Activated naive CD4-positive, alpha-beta T cell treated with anti-CD3 and anti-CD28 coated beads for 36 hours (primary cell): ENCODE results near the gene KIF16B. TPM values are rescaled to one million over a fixed set of nuclear protein-coding genes. Genes with fewer than 3 reads are reported as not detected.
"Not testable (repeated sequence)": the region's sequence is repeated elsewhere in the genome, so short reads cannot be mapped to it uniquely, and the experiment has no call there.

ENCODE experiments used
- CTCF ChIA-PET: fragments of 350-600 bp; sonication (Branson Sonifier 250); formaldehyde crosslinking; loops from one replicate; lab custom pipeline; 2021; ENCODE audit warnings: antibody characterized with exemption; lab: Charles Lee
- DNase-seq: peaks from one replicate; pipeline ENCODE4 v3.0.0-alpha.2; 2020
- H3K27ac Mint-ChIP-seq: one replicate; pipeline ENCODE4 v1.8.0; 2021; ENCODE audit warnings: mild to moderate bottlenecking, mixed read lengths
- H3K27me3 Mint-ChIP-seq: one replicate; pipeline ENCODE4 v1.8.0; 2021; ENCODE audit warnings: low read depth, mixed read lengths
- H3K36me3 Mint-ChIP-seq: one replicate; pipeline ENCODE4 v1.8.0; 2021; ENCODE audit warnings: low read depth, mixed read lengths
- H3K4me1 Mint-ChIP-seq: one replicate; pipeline ENCODE4 v1.8.0; 2021; ENCODE audit warnings: low read depth, mixed read lengths
- H3K4me3 Mint-ChIP-seq: one replicate; pipeline ENCODE4 v1.8.0; 2021; ENCODE audit warnings: mild to moderate bottlenecking, moderate library complexity, mixed read lengths
- H3K9me3 Mint-ChIP-seq: one replicate; pipeline ENCODE4 v1.8.0; 2021; ENCODE audit warnings: mixed read lengths
- intact Hi-C: fragments of 100-400 bp; cut with micrococcal nuclease; formaldehyde crosslinking; loops from one replicate; pipeline ENCODE4 v1.15.1; 2023
- total RNA-seq, 2 experiments: library from RNA; stranded (reverse); gene quantifications; one replicate each; pipeline ENCODE4 v1.2.3, GENCODE V29; 2021

Gene KIF16B
- total RNA-seq, 2 experiments from 2014 or later, result 5.1 to 5.6 TPM

- CTCF ChIA-PET, result no interaction called here
These were observed 38.6 kb upstream of the KIF16B start for GRCh38 chr20:16611817-16612216.

GRCh38 chr20:16609066-16609465 lies 35.8 kb upstream of the KIF16B start:
- intact Hi-C loops, result no loop called here
- Mint-ChIP-seq H3K9me3 (no peaks in the 10 kb centered on the region), H3K27me3 (peaks cover 2% of the 10 kb centered on the region), H3K27ac (no peak overlapping the region), H3K4me3 (no peak overlapping the region), H3K36me3 (no peaks in the 10 kb centered on the region), H3K4me1 (no peaks in the 10 kb centered on the region)
- CTCF ChIA-PET, result no interaction called here
- DNase-seq, result no peak

More at GRCh38 chr20:16611817-16612216, 38.6 kb upstream of the KIF16B start:
- no peaks in the 10 kb centered on the region for H3K36me3 Mint-ChIP-seq
- peaks cover 2% of the 10 kb centered on the region for H3K27me3 Mint-ChIP-seq
- H3K27ac Mint-ChIP-seq, result no peak overlapping the region
- no peak for DNase-seq
- peaks cover 4% of the 10 kb centered on the region for H3K9me3 Mint-ChIP-seq
- H3K4me1 Mint-ChIP-seq, result no peaks in the 10 kb centered on the region
- intact Hi-C loops, result no loop called here
- H3K4me3 Mint-ChIP-seq, result no peak overlapping the region

- CTCF ChIA-PET, result no interaction called here
- no peaks in the 10 kb centered on the region for H3K4me1 Mint-ChIP-seq
These were observed 35.0 kb upstream of the KIF16B start for GRCh38 chr20:16608277-16608650.

GRCh38 chr20:16607364-16608276 lies 34.4 kb upstream of the KIF16B start:
- intact Hi-C loops, result no loop called here
- DNase-seq, result no peak
- CTCF ChIA-PET, result no interaction called here
- no peaks in the 10 kb centered on the region for H3K4me1 Mint-ChIP-seq
- peaks cover 2% of the 10 kb centered on the region for H3K27me3 Mint-ChIP-seq
- H3K9me3 Mint-ChIP-seq, result no peaks in the 10 kb centered on the region
- no peaks in the 10 kb centered on the region for H3K36me3 Mint-ChIP-seq
- no peak overlapping the region for H3K27ac Mint-ChIP-seq
- no peak overlapping the region for H3K4me3 Mint-ChIP-seq

More at GRCh38 chr20:16608277-16608650, 35.0 kb upstream of the KIF16B start:
- Mint-ChIP-seq H3K4me3 (no peak overlapping the region), H3K27me3 (peaks cover 2% of the 10 kb centered on the region), H3K9me3 (no peaks in the 10 kb centered on the region), H3K27ac (no peak overlapping the region), H3K36me3 (no peaks in the 10 kb centered on the region)
- DNase-seq, result no peak
- intact Hi-C loops, result no loop called here

GRCh38 chr20:16606468-16607070 lies 33.3 kb upstream of the KIF16B start:
- intact Hi-C loops, result no loop called here
- H3K27me3 Mint-ChIP-seq, result peaks cover 3% of the 10 kb centered on the region
- H3K4me3 Mint-ChIP-seq, result no peak overlapping the region
- DNase-seq, result no peak
- no peaks in the 10 kb centered on the region for H3K36me3 Mint-ChIP-seq
- H3K4me1 Mint-ChIP-seq, result no peaks in the 10 kb centered on the region
- CTCF ChIA-PET, result no interaction called here
- no peak overlapping the region for H3K27ac Mint-ChIP-seq
- H3K9me3 Mint-ChIP-seq, result no peaks in the 10 kb centered on the region

- Mint-ChIP-seq H3K4me3 (no peak overlapping the region), H3K4me1 (peaks cover 7% of the 10 kb centered on the region), H3K27me3 (peaks cover 10% of the 10 kb centered on the region), H3K36me3 (no peaks in the 10 kb centered on the region), H3K9me3 (no peaks in the 10 kb centered on the region), H3K27ac (no peak overlapping the region)
- CTCF ChIA-PET, result no interaction called here
- DNase-seq, result no peak
- intact Hi-C loops, result no loop called here
These were observed 27.8 kb upstream of the KIF16B start for GRCh38 chr20:16601047-16601446.

- H3K27me3 Mint-ChIP-seq, result peaks cover 10% of the 10 kb centered on the region
- H3K4me1 Mint-ChIP-seq, result peaks cover 7% of the 10 kb centered on the region
- CTCF ChIA-PET, result no interaction called here
- intact Hi-C loops, result loop anchor here (1.0 kb wide), 1 partner anchor 24 kb away; no protein-coding TSS in a partner anchor
- no peak overlapping the region for H3K27ac Mint-ChIP-seq
- H3K9me3 Mint-ChIP-seq, result no peaks in the 10 kb centered on the region
- no peaks in the 10 kb centered on the region for H3K36me3 Mint-ChIP-seq
- H3K4me3 Mint-ChIP-seq, result no peak overlapping the region
- DNase-seq, result peak; percentile 65
These were observed 26.0 kb upstream of the KIF16B start for GRCh38 chr20:16599257-16599656.

GRCh38 chr20:16596991-16597390 lies 23.7 kb upstream of the KIF16B start:
- intact Hi-C loops, result no loop called here
- Mint-ChIP-seq H3K4me1 (peaks cover 7% of the 10 kb centered on the region), H3K4me3 (no peak overlapping the region), H3K27ac (no peak overlapping the region), H3K27me3 (peaks cover 16% of the 10 kb centered on the region), H3K36me3 (no peaks in the 10 kb centered on the region), H3K9me3 (no peaks in the 10 kb centered on the region)
- CTCF ChIA-PET, result no interaction called here
- no peak for DNase-seq

- DNase-seq, CTCF ChIA-PET, H3K27ac Mint-ChIP-seq, H3K9me3 Mint-ChIP-seq, H3K4me1 Mint-ChIP-seq, intact Hi-C loops, H3K36me3 Mint-ChIP-seq, H3K4me3 Mint-ChIP-seq: not testable (repeated sequence)
- peaks cover 17% of the 10 kb centered on the region for H3K27me3 Mint-ChIP-seq
These were observed 23.2 kb upstream of the KIF16B start for GRCh38 chr20:16596404-16596803.

- Mint-ChIP-seq H3K4me1 (peaks cover 7% of the 10 kb centered on the region), H3K27ac (no peak overlapping the region), H3K27me3 (peaks cover 19% of the 10 kb centered on the region), H3K9me3 (no peaks in the 10 kb centered on the region), H3K36me3 (no peaks in the 10 kb centered on the region), H3K4me3 (no peak overlapping the region)
- DNase-seq, result no peak
- CTCF ChIA-PET, result no interaction called here
- intact Hi-C loops, result no loop called here
These were observed 22.1 kb upstream of the KIF16B start for GRCh38 chr20:16595376-16595775.

GRCh38 chr20:16590041-16590633 lies 16.9 kb upstream of the KIF16B start:
- no peak overlapping the region for H3K27ac Mint-ChIP-seq
- no peaks in the 10 kb centered on the region for H3K9me3 Mint-ChIP-seq
- peaks cover 25% of the 10 kb centered on the region for H3K27me3 Mint-ChIP-seq
- CTCF ChIA-PET, result no interaction called here
- intact Hi-C loops, result no loop called here
- no peak for DNase-seq
- H3K36me3 Mint-ChIP-seq, result no peaks in the 10 kb centered on the region
- H3K4me3 Mint-ChIP-seq, result no peak overlapping the region
- no peaks in the 10 kb centered on the region for H3K4me1 Mint-ChIP-seq

- Mint-ChIP-seq H3K9me3 (no peaks in the 10 kb centered on the region), H3K27ac (no peak overlapping the region), H3K36me3 (no peaks in the 10 kb centered on the region), H3K4me3 (no peak overlapping the region), H3K4me1 (no peaks in the 10 kb centered on the region), H3K27me3 (peaks cover 25% of the 10 kb centered on the region)
- no peak for DNase-seq
- intact Hi-C loops, result no loop called here
- CTCF ChIA-PET, result no interaction called here
These were observed 16.4 kb upstream of the KIF16B start for GRCh38 chr20:16589623-16590022.
